ENCODE results near the gene TXNL4A.

GRCh38 chr18:79975985-79976680, 12.2 kb downstream of the TXNL4A start:
- TF ChIP-seq REST (IDR thresholded peaks at IDR 0.05; ENCODE audit: insufficient read depth in 1 of 2, low read depth in 2 of 2, low read length in 2 of 2) (no peak), POLR2AphosphoS5 (IDR thresholded peaks at IDR 0.05; ENCODE audit: low read depth, low read length) (no peak), SIN3A (IDR thresholded peaks at IDR 0.05; ENCODE audit: borderline replicate concordance, insufficient read depth, low read length) (no peak)

Data from PFSK-1 (cell line).